Small intestine (tissue), 7 donors: ENCODE data around the gene GSTA2. TPM values are rescaled to one million over a fixed set of nuclear protein-coding genes. Genes with fewer than 3 reads are reported as not detected.
A peak's percentile ranks its signal among the peaks of the same experiment; 100 is the strongest.
"Not testable (repeated sequence)": the region's sequence is repeated elsewhere in the genome, so short reads cannot be mapped to it uniquely, and the experiment has no call there.

Experiments
- DNase-seq, 2 donors: peaks; one replicate each; pipeline versions ENCODE4 v3.0.0 to v3.0.0-alpha.2; 2013
- FAIRE-seq: peaks from 2 replicates; lab custom pipeline; 2012; peaks lifted over from hg19 to GRCh38; lab: Jason Lieb, UNC
- H3K27ac ChIP-seq, 3 donors: one replicate each; pipeline ENCODE4 v1.5.1; 2013; ENCODE audit warnings: low read length in 2 of 3, mild to moderate bottlenecking in 2 of 3, control low read depth in 1 of 3, inconsistent platforms in 1 of 3, low read depth in 1 of 3, moderate library complexity in 1 of 3
- H3K27me3 ChIP-seq, 3 donors: one replicate each; pipeline ENCODE4 v1.6.1; 2013; ENCODE audit warnings: low read length in 3 of 3, inconsistent platforms in 1 of 3; ENCODE audit not compliant: control insufficient read depth in 3 of 3, insufficient read depth in 3 of 3
- H3K36me3 ChIP-seq, 3 donors: one replicate each; pipeline ENCODE4 v1.6.1; 2013; ENCODE audit warnings: low read length in 3 of 3, inconsistent platforms in 1 of 3, low read depth in 1 of 3, mild to moderate bottlenecking in 1 of 3, moderate library complexity in 1 of 3; ENCODE audit not compliant: control insufficient read depth in 3 of 3, insufficient read depth in 2 of 3
- H3K4me1 ChIP-seq, 3 donors: one replicate each; pipeline ENCODE4 v1.6.1; 2013; ENCODE audit warnings: low read length in 2 of 3, inconsistent platforms in 1 of 3, low read depth in 1 of 3, mild to moderate bottlenecking in 1 of 3, moderate library complexity in 1 of 3; ENCODE audit not compliant: control insufficient read depth in 3 of 3, insufficient read depth in 2 of 3
- H3K4me3 ChIP-seq, 3 donors: one replicate each; pipeline ENCODE4 v1.5.1; 2013; ENCODE audit warnings: low read length in 3 of 3, control low read depth in 1 of 3, inconsistent platforms in 1 of 3, low read depth in 1 of 3, mild to moderate bottlenecking in 1 of 3, moderate library complexity in 1 of 3
- H3K9me3 ChIP-seq, 2 donors: one replicate each; pipeline ENCODE4 v1.6.1; 2013; ENCODE audit warnings: low read depth in 1 of 2, low read length in 1 of 2; ENCODE audit not compliant: control insufficient read depth in 2 of 2, insufficient read depth in 1 of 2
- WGBS, 3 donors: extraction: QIAGEN DNeasy Blood & Tissue Kit; methylation state at CpG; one replicate each; pipeline ENCODE4 v1.1.7; 2013; 5-methylcytosine and 5-hydroxymethylcytosine counted together
- polyA plus RNA-seq, 4 donors: library from polyadenylated mRNA; stranded (reverse) in 3 of 4; unstranded in 1 of 4; fragments of 200-250 nt in 3 of 4; fragments of 120-200 nt in 1 of 4; gene quantifications; one replicate each; pipeline versions ENCODE4 v1.2.1 to v1.2.3, GENCODE V29; 2013
- donor health status: healthy with polysubstance abuse.
- donor health status: control.
- donor health status: control.
- donor health status: Bipolar disorder and iron deficiency.
- donor health status: healthy.

GSTA2 gene
- polyA plus RNA-seq, 4 donors: 21.5 to 232 (median 56.4) TPM

- FAIRE-seq (no peak), DNase-seq (no peak)
- 50 to 62% (median 62%) methylated on average over 1 of the region's 1 CpG for WGBS, 3 donors
- Histone ChIP-seq H3K9me3 (no peaks in the 10 kb centered on the region), H3K27ac (no peak overlapping the region), H3K27me3 (no peaks in the 10 kb centered on the region), H3K4me3 (no peak overlapping the region), H3K36me3 (no peaks in the 10 kb centered on the region), H3K4me1 (no peaks in the 10 kb centered on the region)
These were observed 16.0 kb upstream of the GSTA2 start for GRCh38 chr6:52779237-52779636.

- not testable (repeated sequence) for FAIRE-seq, H3K4me3 ChIP-seq, H3K36me3 ChIP-seq, H3K27me3 ChIP-seq, H3K27ac ChIP-seq, DNase-seq, H3K4me1 ChIP-seq, H3K9me3 ChIP-seq
- WGBS, 3 donors: 76 to 89% (median 85%) methylated on average over 9 of the region's 9 CpGs
These were observed 13.6 kb upstream of the GSTA2 start for GRCh38 chr6:52776711-52777351.

GRCh38 chr6:52769399-52769798 is 6.1 kb upstream of the GSTA2 start:
- not testable (repeated sequence) for FAIRE-seq, DNase-seq

GRCh38 chr6:52767658-52768057 is 4.4 kb upstream of the GSTA2 start:
- not testable (repeated sequence) for H3K4me3 ChIP-seq, H3K9me3 ChIP-seq, DNase-seq, H3K27ac ChIP-seq, FAIRE-seq, H3K4me1 ChIP-seq, H3K36me3 ChIP-seq, H3K27me3 ChIP-seq

More at GRCh38 chr6:52769399-52769798, 6.1 kb upstream of the GSTA2 start:
- not testable (repeated sequence) for H3K4me3 ChIP-seq, H3K36me3 ChIP-seq, H3K9me3 ChIP-seq, H3K27ac ChIP-seq, H3K4me1 ChIP-seq, H3K27me3 ChIP-seq
- WGBS, 3 donors: 78 to 88% (median 84%) methylated on average over 4 of the region's 4 CpGs

GRCh38 chr6:52761673-52762491 is 1.4 kb downstream of the GSTA2 start:
- peak overlapping the region in 1 of 3 donors; percentile 26 for H3K4me3 ChIP-seq
- DNase-seq: peak in 1 of 2 donors; percentile 28
- H3K27me3 ChIP-seq, H3K9me3 ChIP-seq, H3K36me3 ChIP-seq, FAIRE-seq: not testable (repeated sequence)
- 62 to 100% (median 63%) methylated on average over 3 to 7 of the region's 7 CpGs for WGBS, 3 donors
- peak overlapping the region in 1 of 3 donors; percentile 33 for H3K27ac ChIP-seq
- peaks cover 0 to 23% (median 1%) of the 10 kb centered on the region in 3 donors for H3K4me1 ChIP-seq

- Histone ChIP-seq H3K27ac (no peak overlapping the region), H3K4me1 (peaks cover 0 to 13% (median 1%) of the 10 kb centered on the region in 3 donors), H3K27me3 (no peaks in the 10 kb centered on the region), H3K4me3 (no peak overlapping the region), H3K9me3 (peaks cover 0 to 2% of the 10 kb centered on the region in 2 donors), H3K36me3 (no peaks in the 10 kb centered on the region)
- 18 to 54% (median 25%) methylated on average over 6 of the region's 6 CpGs for WGBS, 3 donors
- DNase-seq: peak in 1 of 2 donors; percentile 81
- no peak for FAIRE-seq
These were observed 3.0 kb downstream of the GSTA2 start for GRCh38 chr6:52760105-52760765.

GRCh38 chr6:52759085-52759484 is 4.2 kb downstream of the GSTA2 start:
- Histone ChIP-seq H3K36me3 (peaks cover 0 to 4% (median 0%) of the 10 kb centered on the region in 3 donors), H3K4me3 (no peak overlapping the region), H3K4me1 (peaks cover 0 to 13% (median 1%) of the 10 kb centered on the region in 3 donors), H3K9me3 (peaks cover 0 to 2% of the 10 kb centered on the region in 2 donors), H3K27me3 (no peaks in the 10 kb centered on the region), H3K27ac (no peak overlapping the region)
- FAIRE-seq (no peak), DNase-seq (no peak)
- WGBS, 3 donors: 30 to 96% (median 71%) methylated on average over 1 of the region's 1 CpG

- H3K36me3 ChIP-seq, DNase-seq, H3K27me3 ChIP-seq, H3K4me3 ChIP-seq, H3K9me3 ChIP-seq, FAIRE-seq, H3K27ac ChIP-seq: not testable (repeated sequence)
- WGBS, 3 donors: 74 to 83% (median 81%) methylated on average over 7 of the region's 7 CpGs
- H3K4me1 ChIP-seq: peaks cover 0 to 13% (median 1%) of the 10 kb centered on the region in 3 donors
These were observed 5.5 kb downstream of the GSTA2 start for GRCh38 chr6:52757651-52758338.
